WERI-Rb-1 (cell line): ENCODE data around the gene RNF166.

Experiments used
- DNase-seq: peaks from one replicate; pipeline ENCODE4 v3.0.0-alpha.2; 2020
- H3K27ac ChIP-seq: fragments of 250-450 bp; sonication (Bioruptor Pico); 2 replicates; pipeline ENCODE4 v1.5.1; 2020; ENCODE audit warnings: mild to moderate bottlenecking, moderate library complexity
- H3K27me3 ChIP-seq: fragments of 250-450 bp; sonication (Bioruptor Pico); 2 replicates; pipeline ENCODE4 v1.5.1; 2021; ENCODE audit warnings: mild to moderate bottlenecking, low read depth, moderate library complexity; ENCODE audit not compliant: insufficient read depth, severe bottlenecking
- H3K36me3 ChIP-seq: fragments of 250-450 bp; sonication (Bioruptor Pico); 2 replicates; pipeline ENCODE4 v1.5.1; 2020; ENCODE audit warnings: mild to moderate bottlenecking, moderate library complexity
- H3K4me3 ChIP-seq: 2 replicates; pipeline ENCODE4 v1.5.1; 2011; ENCODE audit warnings: low read depth, mild to moderate bottlenecking, control low read depth, low read length
- H3K9me3 ChIP-seq: fragments of 250-450 bp; sonication (Bioruptor Pico); 2 replicates; pipeline ENCODE4 v1.5.1; 2021; ENCODE audit warnings: mild to moderate bottlenecking, moderate library complexity; ENCODE audit not compliant: severe bottlenecking
- TF ChIP-seq, protein P1 (sequence below): IDR thresholded peaks from 2 replicates; pipeline ENCODE4 v1.5.1; 2011; ENCODE audit warnings: low read depth, mild to moderate bottlenecking, control low read depth, inconsistent platforms, low read length

Gene RNF166

DNA sequence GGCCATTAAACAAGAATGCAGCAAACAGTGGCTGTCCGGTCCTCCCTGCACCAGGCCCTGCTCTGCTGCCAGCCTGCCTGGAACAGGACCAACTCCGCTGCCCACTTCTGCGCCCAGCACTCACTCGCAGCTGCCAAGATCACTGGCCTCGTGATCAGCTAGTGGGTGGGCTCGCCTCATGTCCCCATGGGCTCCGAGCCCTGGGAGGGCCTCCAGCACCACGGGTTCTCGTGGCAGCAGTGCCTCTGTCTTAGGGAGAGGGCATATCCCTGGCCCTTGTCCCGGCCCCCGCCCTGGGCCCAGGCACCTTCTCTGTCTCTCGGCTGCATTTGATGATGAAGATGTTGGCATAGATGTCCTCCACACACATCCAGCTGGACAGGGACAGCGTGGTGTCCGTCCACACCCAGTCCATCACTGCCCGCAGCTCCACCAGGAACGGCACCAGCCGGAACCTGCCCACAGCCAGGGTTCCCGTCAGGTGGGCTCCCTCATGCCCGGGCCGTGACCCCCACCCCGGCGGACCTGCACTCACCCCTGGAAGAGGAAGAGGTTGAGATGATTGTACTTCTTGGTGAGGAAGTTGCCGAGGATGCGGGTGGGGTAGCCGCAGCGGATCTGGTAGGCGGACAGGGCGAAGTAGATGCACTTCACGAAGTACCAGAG is 13.2 kb upstream of the RNF166 start:
- Histone ChIP-seq H3K4me3 (no peak overlapping the region), H3K27ac (no peak overlapping the region)
- TF ChIP-seq, protein P1, sequence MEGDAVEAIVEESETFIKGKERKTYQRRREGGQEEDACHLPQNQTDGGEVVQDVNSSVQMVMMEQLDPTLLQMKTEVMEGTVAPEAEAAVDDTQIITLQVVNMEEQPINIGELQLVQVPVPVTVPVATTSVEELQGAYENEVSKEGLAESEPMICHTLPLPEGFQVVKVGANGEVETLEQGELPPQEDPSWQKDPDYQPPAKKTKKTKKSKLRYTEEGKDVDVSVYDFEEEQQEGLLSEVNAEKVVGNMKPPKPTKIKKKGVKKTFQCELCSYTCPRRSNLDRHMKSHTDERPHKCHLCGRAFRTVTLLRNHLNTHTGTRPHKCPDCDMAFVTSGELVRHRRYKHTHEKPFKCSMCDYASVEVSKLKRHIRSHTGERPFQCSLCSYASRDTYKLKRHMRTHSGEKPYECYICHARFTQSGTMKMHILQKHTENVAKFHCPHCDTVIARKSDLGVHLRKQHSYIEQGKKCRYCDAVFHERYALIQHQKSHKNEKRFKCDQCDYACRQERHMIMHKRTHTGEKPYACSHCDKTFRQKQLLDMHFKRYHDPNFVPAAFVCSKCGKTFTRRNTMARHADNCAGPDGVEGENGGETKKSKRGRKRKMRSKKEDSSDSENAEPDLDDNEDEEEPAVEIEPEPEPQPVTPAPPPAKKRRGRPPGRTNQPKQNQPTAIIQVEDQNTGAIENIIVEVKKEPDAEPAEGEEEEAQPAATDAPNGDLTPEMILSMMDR, result no peak

DNA sequence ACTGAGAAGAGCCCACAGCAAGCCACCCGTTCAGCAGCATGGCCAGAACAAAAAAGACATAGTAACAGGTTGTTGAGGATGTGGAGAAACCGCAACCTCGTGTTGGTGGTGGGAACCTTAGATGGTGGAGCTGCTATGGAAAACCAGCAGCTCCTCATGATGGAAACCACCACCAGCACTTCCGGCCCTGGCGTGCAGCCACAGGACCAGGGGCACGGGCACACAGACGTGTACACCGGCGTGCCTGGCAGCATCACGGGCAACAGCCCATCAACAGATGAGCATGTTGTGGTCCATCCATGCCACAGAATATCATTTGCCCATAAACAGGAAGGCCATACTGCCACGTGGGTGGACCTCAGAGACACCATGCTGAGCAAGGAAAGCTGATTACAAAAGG is 12.0 kb upstream of the RNF166 start:
- no peaks in the 10 kb centered on the region; the same call in 1 of the 2 replicates for H3K36me3 ChIP-seq

More for the DNA sequence above, 13.2 kb upstream of the RNF166 start:
- Histone ChIP-seq H3K36me3 (no peaks in the 10 kb centered on the region; the same call in 1 of the 2 replicates), H3K9me3 (no peaks in the 10 kb centered on the region), H3K27me3 (no peaks in the 10 kb centered on the region)
- no peak for DNase-seq

GRCh38 chr16:88716601-88717001 is 10.4 kb upstream of the RNF166 start:
- Histone ChIP-seq H3K4me3 (no peak overlapping the region), H3K27me3 (no peaks in the 10 kb centered on the region), H3K27ac (no peak overlapping the region), H3K9me3 (no peaks in the 10 kb centered on the region), H3K36me3 (no peaks in the 10 kb centered on the region; the same call in 1 of the 2 replicates)
- TF ChIP-seq, protein P1, result no peak
- no peak for DNase-seq

More for the DNA sequence above, 12.0 kb upstream of the RNF166 start:
- DNase-seq, result no peak
- Histone ChIP-seq H3K27ac (no peak overlapping the region), H3K9me3 (no peaks in the 10 kb centered on the region), H3K4me3 (no peak overlapping the region), H3K27me3 (no peaks in the 10 kb centered on the region)
- TF ChIP-seq, protein P1, result no peak

- Histone ChIP-seq H3K4me3 (no peak overlapping the region), H3K27me3 (no peaks in the 10 kb centered on the region), H3K36me3 (no peaks in the 10 kb centered on the region; the same call in 1 of the 2 replicates), H3K27ac (no peak overlapping the region), H3K9me3 (no peaks in the 10 kb centered on the region)
- no peak for DNase-seq
- TF ChIP-seq, protein P1, result no peak
Observed at GRCh38 chr16:88716201-88716600, 10.0 kb upstream of the RNF166 start.

- Histone ChIP-seq H3K4me3 (no peak overlapping the region), H3K36me3 (no peaks in the 10 kb centered on the region; the same call in 1 of the 2 replicates), H3K27ac (no peak overlapping the region), H3K9me3 (no peaks in the 10 kb centered on the region), H3K27me3 (no peaks in the 10 kb centered on the region)
- TF ChIP-seq, protein P1, result no peak
- DNase-seq, result no peak
Observed at GRCh38 chr16:88715312-88716190, 9.3 kb upstream of the RNF166 start.
